Prostate gland (tissue), 2 donors: ENCODE results near the gene BRD3OS. TPM values are rescaled to one million over a fixed set of nuclear protein-coding genes. Genes with fewer than 3 reads are reported as not detected.

ENCODE experiments used
- DNase-seq: peaks from one replicate; pipeline ENCODE4 v3.0.0-alpha.2; 2019; ENCODE audit warnings: low spot score
- H3K27ac ChIP-seq, 2 donors: fragments of 200-600 bp; sonication (generic); 2 replicates each; pipeline ENCODE4 v1.5.1; 2017 to 2019
- H3K27me3 ChIP-seq: fragments of 200-600 bp; sonication (generic); replicated peaks from 2 replicates; pipeline ENCODE4 v1.5.1; 2019; ENCODE audit not compliant: insufficient read depth
- H3K36me3 ChIP-seq, 2 donors: fragments of 200-600 bp; sonication (generic); 1 replicate in 1 of 2; 2 replicates in 1 of 2; pipeline versions ENCODE4 v1.5.1 to v1.8.1; 2017 to 2019
- H3K4me1 ChIP-seq: fragments of 200-600 bp; sonication (generic); replicated peaks from 2 replicates; pipeline ENCODE4 v1.5.1; 2019
- H3K4me3 ChIP-seq, 2 donors: fragments of 200-600 bp; sonication (generic); 2 replicates each; pipeline ENCODE4 v1.5.1; 2017 to 2019
- H3K9me3 ChIP-seq: fragments of 200-600 bp; sonication (generic); 2 replicates; pipeline ENCODE4 v1.5.1; 2017
- CTCF ChIP-seq, 4 experiments: fragments of 200-600 bp in 2 of 4; fragments of 450-650 bp in 2 of 4; sonication (generic) in 2 of 4; IDR thresholded peaks; 1 replicate in 3 of 4; 2 replicates in 1 of 4; pipeline ENCODE4 v1.5.1; 2016 to 2019; ENCODE audit warnings: antibody characterized with exemption in 4 of 4, mild to moderate bottlenecking in 2 of 4, moderate library complexity in 2 of 4
- POLR2A ChIP-seq: fragments of 450-650 bp; IDR thresholded peaks from one replicate; pipeline ENCODE4 v1.6.1; 2016; ENCODE audit warnings: antibody characterized with exemption, mild to moderate bottlenecking
- POLR2AphosphoS5 ChIP-seq: sonication (generic); formaldehyde crosslinking; IDR thresholded peaks from one replicate; pipeline ENCODE4 v1.6.1; 2017; ENCODE audit warnings: antibody characterized with exemption
- WGBS: methylation state at CpG from one replicate; pipeline ENCODE4 v1.1.5; 2018; 5-methylcytosine and 5-hydroxymethylcytosine counted together
- intact Hi-C: fragments of 100-400 bp; cut with DNase I; formaldehyde crosslinking; loops from one replicate; pipeline ENCODE4 v1.14.2; 2022
- total RNA-seq, 2 donors: library from RNA; depleted of rRNA; stranded (reverse); fragments of >200 nt; gene quantifications; one replicate each; pipeline ENCODE4 v1.1.0, GENCODE V29; 2016

BRD3OS gene
- total RNA-seq, 2 donors from 2014 or later: 16.2 to 30.1 TPM

GRCh38 chr9:134046894-134047681 lies 21.8 kb downstream of the BRD3OS start:
- intact Hi-C loops: no loop called here
- Histone ChIP-seq H3K4me1 (peaks cover 6% of the 10 kb centered on the region), H3K36me3 (peaks cover 8 to 12% of the 10 kb centered on the region in 2 donors), H3K9me3 (no peaks in the 10 kb centered on the region), H3K27me3 (no peaks in the 10 kb centered on the region), H3K27ac (peak overlapping the region; percentile 51 to 54), H3K4me3 (no peak overlapping the region)
- WGBS: 63% methylated on average over 19 of the region's 21 CpGs
- TF ChIP-seq CTCF (IDR thresholded peaks at IDR 0.05): no peak
- peak; percentile 60 for TF ChIP-seq POLR2AphosphoS5
- peak; percentile 54 for DNase-seq

- TF ChIP-seq POLR2AphosphoS5: no peak
- TF ChIP-seq POLR2A: no peak
- TF ChIP-seq CTCF (IDR thresholded peaks at IDR 0.05): no peak
- no peaks in the 10 kb centered on the region for H3K9me3 ChIP-seq
- H3K4me3 ChIP-seq: no peak overlapping the region
- no peak overlapping the region for H3K27ac ChIP-seq
- peaks cover 6% of the 10 kb centered on the region for H3K4me1 ChIP-seq
- intact Hi-C loops: no loop called here
- H3K27me3 ChIP-seq: no peaks in the 10 kb centered on the region
- DNase-seq: no peak
- peaks cover 12 to 17% of the 10 kb centered on the region in 2 donors for H3K36me3 ChIP-seq
- 93% methylated on average over 53 of the region's 53 CpGs for WGBS
Observed at GRCh38 chr9:134047868-134048581, 22.7 kb downstream of the BRD3OS start.

GRCh38 chr9:134048582-134048968 lies 23.3 kb downstream of the BRD3OS start:
- Histone ChIP-seq H3K4me3 (no peak overlapping the region), H3K27me3 (no peaks in the 10 kb centered on the region), H3K27ac (no peak overlapping the region), H3K36me3 (peaks cover 12 to 18% of the 10 kb centered on the region in 2 donors), H3K4me1 (peaks cover 6% of the 10 kb centered on the region), H3K9me3 (no peaks in the 10 kb centered on the region)
- intact Hi-C loops: no loop called here
- DNase-seq: no peak
- TF ChIP-seq POLR2AphosphoS5 (no peak), CTCF (IDR thresholded peaks at IDR 0.05) (no peak), POLR2A (no peak)
- 96% methylated on average over 10 of the region's 12 CpGs for WGBS

- H3K4me3 ChIP-seq: no peak overlapping the region
- H3K4me1 ChIP-seq: peaks cover 6% of the 10 kb centered on the region
- no peaks in the 10 kb centered on the region for H3K27me3 ChIP-seq
- H3K36me3 ChIP-seq: peaks cover 11 to 18% of the 10 kb centered on the region in 2 donors
- H3K27ac ChIP-seq: peak overlapping the region in 1 of 2 donors; percentile 0
- intact Hi-C loops: no loop called here
- DNase-seq: peak; percentile 71
- TF ChIP-seq POLR2A (no peak), CTCF (IDR thresholded peaks at IDR 0.05) (no peak), POLR2AphosphoS5 (peak; percentile 72)
- H3K9me3 ChIP-seq: no peaks in the 10 kb centered on the region
- WGBS: 49% methylated on average over 14 of the region's 20 CpGs
Observed at GRCh38 chr9:134049236-134049635, 24.0 kb downstream of the BRD3OS start.
